HEK293 (cell line): ENCODE results near the gene ANKRD44.

Source experiments
- CTCF ChIA-PET: fragments of 350-600 bp; formaldehyde crosslinking; extraction: SDS; loops from one replicate; lab custom pipeline; 2021; ENCODE audit warnings: antibody characterized with exemption; lab: Yijun Ruan, JAX
- POLR2A ChIA-PET: fragments of 300-600 bp; formaldehyde crosslinking; extraction: SDS; loops from one replicate; lab custom pipeline; 2020; ENCODE audit warnings: antibody characterized with exemption, inconsistent platforms; lab: Yijun Ruan, JAX
- H3K27ac ChIP-seq: fragments of 200-500 bp; sonication (Bioruptor generic); 2 replicates; pipeline ENCODE4 v1.5.1; 2014; ENCODE audit warnings: low read depth, low read length, control low read depth, inconsistent platforms; ENCODE audit errors: extremely low read depth
- H3K36me3 ChIP-seq, 2 experiments: fragments of 200-500 bp in 1 of 2; sonication (Bioruptor generic) in 1 of 2; 1 replicate in 1 of 2; 2 replicates in 1 of 2; pipeline ENCODE4 v1.5.1; 2014 to 2017; ENCODE audit warnings: inconsistent platforms in 2 of 2, low read length in 2 of 2; ENCODE audit not compliant: control insufficient read depth in 2 of 2, insufficient read depth in 1 of 2
- H3K4me1 ChIP-seq: fragments of 200-500 bp; sonication (Bioruptor generic); 2 replicates; pipeline ENCODE4 v1.5.1; 2014; ENCODE audit warnings: mild to moderate bottlenecking, low read length, inconsistent platforms; ENCODE audit not compliant: control insufficient read depth, insufficient read depth
- H3K4me3 ChIP-seq: 2 replicates; pipeline ENCODE4 v1.5.1; 2011; ENCODE audit warnings: low read depth, mild to moderate bottlenecking, control low read depth, low read length, moderate library complexity
- H3K9me3 ChIP-seq: fragments of 200-500 bp; sonication (Bioruptor generic); 2 replicates; pipeline ENCODE4 v1.5.1; 2014; ENCODE audit warnings: low read depth, low read length, inconsistent platforms; ENCODE audit not compliant: control insufficient read depth, insufficient read depth
- HOXA7 ChIP-seq: sonication (generic); formaldehyde crosslinking; IDR thresholded peaks from 2 replicates; pipeline ENCODE4 v1.8.1; 2022; ENCODE audit warnings: missing genetic modification reagents, borderline replicate concordance
- HOXD13 ChIP-seq: sonication (generic); formaldehyde crosslinking; IDR thresholded peaks from 2 replicates; pipeline ENCODE4 v1.8.0; 2022; ENCODE audit warnings: missing genetic modification reagents, borderline replicate concordance
- IKZF3 ChIP-seq: fragments of 450-650 bp; IDR thresholded peaks from 2 replicates; pipeline ENCODE4 v1.5.0; 2018; ENCODE audit warnings: missing biosample characterization, mild to moderate bottlenecking, missing genetic modification characterization, moderate library complexity
- KLF16 ChIP-seq: fragments of 450-650 bp; formaldehyde crosslinking; IDR thresholded peaks from 2 replicates; pipeline ENCODE4 v1.5.1; 2017; ENCODE audit warnings: missing biosample characterization, missing genetic modification characterization
- SP2 ChIP-seq: fragments of 450-650 bp; formaldehyde crosslinking; IDR thresholded peaks from 2 replicates; pipeline ENCODE4 v1.5.1; 2016; ENCODE audit warnings: missing biosample characterization, missing genetic modification characterization
- SP3 ChIP-seq: fragments of 450-650 bp; formaldehyde crosslinking; IDR thresholded peaks from 2 replicates; pipeline ENCODE4 v1.5.1; 2016; ENCODE audit warnings: missing biosample characterization, missing genetic modification characterization
- TRIM28 ChIP-seq: IDR thresholded peaks from 2 replicates; pipeline ENCODE4 v1.6.1; 2011; ENCODE audit warnings: low read length, control low read depth, borderline replicate concordance
- WT1 ChIP-seq: fragments of 450-650 bp; formaldehyde crosslinking; IDR thresholded peaks from 2 replicates; pipeline ENCODE4 v1.5.1; 2016; ENCODE audit warnings: missing biosample characterization, missing genetic modification characterization
- ZNF391 ChIP-seq: fragments of 450-650 bp; formaldehyde crosslinking; IDR thresholded peaks from 2 replicates; pipeline ENCODE4 v1.5.1; 2016; ENCODE audit warnings: low read depth, missing biosample characterization, missing genetic modification characterization, borderline replicate concordance
- ZNF596 ChIP-seq: fragments of 450-650 bp; IDR thresholded peaks from 2 replicates; pipeline ENCODE4 v1.5.0; 2018; ENCODE audit warnings: missing biosample characterization, mild to moderate bottlenecking, missing genetic modification characterization, moderate library complexity
- ZNF670 ChIP-seq: fragments of 450-650 bp; formaldehyde crosslinking; IDR thresholded peaks from 2 replicates; pipeline ENCODE4 v1.5.1; 2016; ENCODE audit warnings: missing biosample characterization, missing genetic modification characterization, low read depth
- TF ChIP-seq, protein P1 (sequence below): fragments of 450-650 bp; formaldehyde crosslinking; IDR thresholded peaks from 2 replicates; pipeline ENCODE4 v1.5.1; 2016; ENCODE audit warnings: missing biosample characterization, missing genetic modification characterization
- TF ChIP-seq, protein P2 (sequence below): fragments of 450-650 bp; formaldehyde crosslinking; IDR thresholded peaks from 2 replicates; pipeline ENCODE4; 2016; ENCODE audit warnings: missing biosample characterization, missing genetic modification characterization
- TF ChIP-seq, protein P3 (sequence below): fragments of 450-650 bp; formaldehyde crosslinking; IDR thresholded peaks from 2 replicates; pipeline ENCODE4 v1.5.1; 2016; ENCODE audit warnings: missing biosample characterization, missing genetic modification characterization

ANKRD44 gene

GRCh38 chr2:196968516-196968915 is 342.1 kb downstream of the ANKRD44 start:
- no peak overlapping the region for H3K27ac ChIP-seq
- H3K36me3 ChIP-seq, result no peaks in the 10 kb centered on the region
- H3K4me3 ChIP-seq, result no peak overlapping the region
- ChIA-PET CTCF (no interaction called here), POLR2A (no interaction called here)
- TF ChIP-seq, protein P1, sequence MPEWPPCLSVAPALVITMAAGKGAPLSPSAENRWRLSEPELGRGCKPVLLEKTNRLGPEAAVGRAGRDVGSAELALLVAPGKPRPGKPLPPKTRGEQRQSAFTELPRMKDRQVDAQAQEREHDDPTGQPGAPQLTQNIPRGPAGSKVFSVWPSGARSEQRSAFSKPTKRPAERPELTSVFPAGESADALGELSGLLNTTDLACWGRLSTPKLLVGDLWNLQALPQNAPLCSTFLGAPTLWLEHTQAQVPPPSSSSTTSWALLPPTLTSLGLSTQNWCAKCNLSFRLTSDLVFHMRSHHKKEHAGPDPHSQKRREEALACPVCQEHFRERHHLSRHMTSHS (tag by site-specific recombination), result no peak
- no peak for TF ChIP-seq ZNF670 (tag by site-specific recombination)
- TF ChIP-seq, protein P2, sequence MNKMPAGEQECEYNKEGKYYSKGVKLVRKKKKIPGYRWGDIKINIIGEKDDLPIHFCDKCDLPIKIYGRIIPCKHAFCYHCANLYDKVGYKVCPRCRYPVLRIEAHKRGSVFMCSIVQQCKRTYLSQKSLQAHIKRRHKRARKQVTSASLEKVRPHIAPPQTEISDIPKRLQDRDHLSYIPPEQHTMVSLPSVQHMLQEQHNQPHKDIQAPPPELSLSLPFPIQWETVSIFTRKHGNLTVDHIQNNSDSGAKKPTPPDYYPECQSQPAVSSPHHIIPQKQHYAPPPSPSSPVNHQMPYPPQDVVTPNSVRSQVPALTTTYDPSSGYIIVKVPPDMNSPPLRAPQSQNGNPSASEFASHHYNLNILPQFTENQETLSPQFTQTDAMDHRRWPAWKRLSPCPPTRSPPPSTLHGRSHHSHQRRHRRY, result no peak
- no peak for TF ChIP-seq HOXA7 (CRISPR knock-in tag)
- no peak for TF ChIP-seq ZNF391 (tag by site-specific recombination)
- peaks cover 5% of the 10 kb centered on the region; the same call in 1 of the 2 replicates for H3K4me1 ChIP-seq
- H3K9me3 ChIP-seq, result no peaks in the 10 kb centered on the region

DNA sequence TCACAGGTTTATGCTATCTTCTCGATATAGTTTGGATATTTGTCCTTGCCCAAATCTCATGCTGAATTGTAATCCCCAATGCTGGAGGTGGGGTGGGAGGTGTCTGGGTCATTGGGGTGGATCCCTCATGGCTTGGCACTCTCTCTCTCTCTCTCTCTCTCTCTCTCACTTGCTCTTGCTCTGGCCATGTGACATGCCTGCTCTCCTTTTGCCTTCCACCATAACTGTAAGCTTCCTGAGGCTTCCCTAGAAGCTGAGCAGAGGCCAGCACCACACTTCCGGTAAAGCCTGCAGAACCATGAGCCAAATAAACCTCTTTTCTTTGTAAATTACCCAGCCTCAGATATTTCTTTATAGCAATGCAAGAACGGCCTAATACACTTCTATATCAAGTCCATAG is 342.8 kb downstream of the ANKRD44 start:
- Histone ChIP-seq H3K36me3 (no peaks in the 10 kb centered on the region), H3K4me3 (no peak overlapping the region), H3K4me1 (peaks cover 5% of the 10 kb centered on the region; the same call in 1 of the 2 replicates), H3K9me3 (no peaks in the 10 kb centered on the region), H3K27ac (no peak overlapping the region)
- POLR2A ChIA-PET, result no interaction called here
- CTCF ChIA-PET, result no interaction called here
- TF ChIP-seq KLF16 (tag by site-specific recombination) (no peak), ZNF596 (tag by site-specific recombination) (peak; percentile 55; the same call in 1 of the 2 replicates), SP3 (tag by site-specific recombination) (no peak)

DNA sequence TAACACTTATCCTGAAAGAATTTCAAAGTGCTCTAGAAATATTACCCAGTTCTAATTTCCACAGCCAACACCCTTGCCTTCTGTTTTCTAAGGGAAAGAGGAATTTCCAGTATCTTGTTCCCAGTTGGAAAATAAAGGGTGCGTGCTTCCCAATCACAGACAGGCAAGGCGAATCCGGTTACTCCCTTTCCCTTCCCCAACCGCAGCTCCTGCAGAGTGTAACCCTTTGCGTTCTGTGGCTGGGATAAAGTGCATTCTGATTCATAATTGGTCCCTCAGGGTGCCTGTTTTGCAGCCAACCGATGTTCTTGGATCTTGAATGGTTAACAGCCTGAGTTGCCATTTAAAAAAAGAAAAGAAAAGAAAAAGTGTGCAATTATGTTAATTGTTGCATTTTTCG is 343.5 kb downstream of the ANKRD44 start:
- Histone ChIP-seq H3K4me3 (no peak overlapping the region), H3K27ac (no peak overlapping the region), H3K36me3 (no peaks in the 10 kb centered on the region), H3K4me1 (peaks cover 5% of the 10 kb centered on the region; the same call in 1 of the 2 replicates), H3K9me3 (no peaks in the 10 kb centered on the region)
- ChIA-PET CTCF (no interaction called here), POLR2A (no interaction called here)
- TF ChIP-seq TRIM28, result peak; percentile 33; the same call in 1 of the 2 replicates
- peak; percentile 48; the same call in 1 of the 2 replicates for TF ChIP-seq WT1 (tag by site-specific recombination)
- TF ChIP-seq HOXD13 (CRISPR knock-in tag), result no peak
- peak; percentile 59; the same call in 1 of the 2 replicates for TF ChIP-seq IKZF3

GRCh38 chr2:196966061-196966460 is 344.5 kb downstream of the ANKRD44 start:
- TF ChIP-seq, protein P3, sequence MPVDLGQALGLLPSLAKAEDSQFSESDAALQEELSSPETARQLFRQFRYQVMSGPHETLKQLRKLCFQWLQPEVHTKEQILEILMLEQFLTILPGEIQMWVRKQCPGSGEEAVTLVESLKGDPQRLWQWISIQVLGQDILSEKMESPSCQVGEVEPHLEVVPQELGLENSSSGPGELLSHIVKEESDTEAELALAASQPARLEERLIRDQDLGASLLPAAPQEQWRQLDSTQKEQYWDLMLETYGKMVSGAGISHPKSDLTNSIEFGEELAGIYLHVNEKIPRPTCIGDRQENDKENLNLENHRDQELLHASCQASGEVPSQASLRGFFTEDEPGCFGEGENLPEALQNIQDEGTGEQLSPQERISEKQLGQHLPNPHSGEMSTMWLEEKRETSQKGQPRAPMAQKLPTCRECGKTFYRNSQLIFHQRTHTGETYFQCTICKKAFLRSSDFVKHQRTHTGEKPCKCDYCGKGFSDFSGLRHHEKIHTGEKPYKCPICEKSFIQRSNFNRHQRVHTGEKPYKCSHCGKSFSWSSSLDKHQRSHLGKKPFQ (tag by site-specific recombination), result no peak
- no peak for TF ChIP-seq SP2 (tag by site-specific recombination)
- Histone ChIP-seq H3K36me3 (no peaks in the 10 kb centered on the region), H3K4me3 (no peak overlapping the region), H3K27ac (no peak overlapping the region), H3K4me1 (peaks cover 5% of the 10 kb centered on the region; the same call in 1 of the 2 replicates), H3K9me3 (no peaks in the 10 kb centered on the region)
- POLR2A ChIA-PET, result no interaction called here
- CTCF ChIA-PET, result interaction anchor here (0.8 to 0.9 kb wide), 2 partner anchors 89 to 123 kb away, joined by 3 read pairs; no protein-coding TSS in a partner anchor
